Left lung (tissue), 10 donors: ENCODE measurements around the gene FAT4. TPM values are rescaled to one million over a fixed set of nuclear protein-coding genes. Genes with fewer than 3 reads are reported as not detected.

ENCODE experiments used
- ATAC-seq: fragments of 200-7000 bp; cut with Tn5 transposase; one replicate; pipeline ENCODE4 v1.9.1; 2020; ENCODE audit warnings: moderate library complexity
- DNase-seq, 4 donors: peaks; one replicate each; pipeline ENCODE4 v3.0.0-alpha.2; 2013 to 2020
- H3K27ac ChIP-seq, 2 donors: fragments of 200-600 bp; sonication (generic) in 1 of 2; one replicate each; pipeline versions ENCODE4 v1.5.0 to v1.8.0; 2020 to 2021
- H3K27me3 ChIP-seq, 2 donors: fragments of 200-600 bp; sonication (generic) in 1 of 2; one replicate each; pipeline versions ENCODE4 v1.5.0 to v1.8.0; 2020 to 2021
- H3K36me3 ChIP-seq, 2 donors: fragments of 200-600 bp; sonication (generic) in 1 of 2; one replicate each; pipeline versions ENCODE4 v1.5.0 to v1.8.0; 2020 to 2021
- H3K4me1 ChIP-seq, 2 donors: fragments of 200-600 bp; one replicate each; pipeline ENCODE4 v1.8.0; 2021
- H3K4me3 ChIP-seq, 2 donors: fragments of 200-600 bp; sonication (generic) in 1 of 2; one replicate each; pipeline versions ENCODE4 v1.5.0 to v1.8.0; 2020 to 2021; ENCODE audit warnings: mild to moderate bottlenecking in 1 of 2
- H3K9me3 ChIP-seq, 2 donors: fragments of 200-600 bp; sonication (generic) in 1 of 2; one replicate each; pipeline versions ENCODE4 v1.5.0 to v1.8.0; 2020 to 2021
- intact Hi-C, 2 donors: fragments of 100-400 bp; cut with DNase I; formaldehyde crosslinking; loops; one replicate each; pipeline versions ENCODE4 v1.11.2 to v1.14.2; 2022
- polyA plus RNA-seq, 6 donors: library from polyadenylated mRNA; unstranded; fragments of 120-200 nt; gene quantifications; one replicate each; pipeline ENCODE4 v1.2.1, GENCODE V29; 2013; ENCODE audit not compliant: insufficient read length in 6 of 6
- total RNA-seq, 2 donors: library from RNA; stranded (reverse); fragmentation: NEBNext Ultra II Directional; extraction: Animal tissue kit (Norgen Biotek cat#: 25700); gene quantifications; one replicate each; pipeline ENCODE4 v1.2.1, GENCODE V29; 2021
- TF ChIP-seq, protein P1 (sequence below), 2 donors: fragments of 200-600 bp; sonication (generic) in 1 of 2; IDR thresholded peaks; one replicate each; pipeline versions ENCODE4 v1.5.0 to v1.8.0; 2021; ENCODE audit warnings: antibody characterized with exemption in 2 of 2
- donor health status: DM: no; HTN: yes; CAD: no.
- donor health status: DM: no; HTN: no; CAD: no.

The FAT4 gene
- total and polyA plus RNA-seq, 8 donors = 19.5 to 78.5 (median 63.4) TPM

DNA sequence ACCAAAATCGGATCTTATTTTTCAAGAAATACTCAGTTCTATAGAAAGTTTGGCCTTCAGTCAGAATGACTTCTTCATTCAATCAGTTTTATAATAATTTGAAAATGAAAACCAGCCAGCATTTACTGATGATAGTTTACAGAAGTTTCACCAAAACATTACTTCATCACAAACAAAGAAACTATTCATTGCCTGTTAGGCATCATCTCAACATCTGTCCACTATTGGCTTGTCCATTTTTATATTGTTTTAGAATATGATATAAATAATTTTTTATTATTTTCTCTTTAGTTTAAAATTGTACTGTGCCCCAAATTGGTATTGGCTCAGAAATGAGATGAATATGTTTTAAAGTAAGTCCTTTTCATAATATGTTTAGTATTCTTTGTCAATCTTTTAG, 38.4 kb downstream of the FAT4 start:
- H3K36me3 ChIP-seq = no peaks in the 10 kb centered on the region
- H3K4me3 ChIP-seq = no peak overlapping the region
- intact Hi-C loops = no loop called here
- ATAC-seq (no peak), DNase-seq (no peak)
- H3K4me1 ChIP-seq = no peaks in the 10 kb centered on the region
- TF ChIP-seq, protein P1, sequence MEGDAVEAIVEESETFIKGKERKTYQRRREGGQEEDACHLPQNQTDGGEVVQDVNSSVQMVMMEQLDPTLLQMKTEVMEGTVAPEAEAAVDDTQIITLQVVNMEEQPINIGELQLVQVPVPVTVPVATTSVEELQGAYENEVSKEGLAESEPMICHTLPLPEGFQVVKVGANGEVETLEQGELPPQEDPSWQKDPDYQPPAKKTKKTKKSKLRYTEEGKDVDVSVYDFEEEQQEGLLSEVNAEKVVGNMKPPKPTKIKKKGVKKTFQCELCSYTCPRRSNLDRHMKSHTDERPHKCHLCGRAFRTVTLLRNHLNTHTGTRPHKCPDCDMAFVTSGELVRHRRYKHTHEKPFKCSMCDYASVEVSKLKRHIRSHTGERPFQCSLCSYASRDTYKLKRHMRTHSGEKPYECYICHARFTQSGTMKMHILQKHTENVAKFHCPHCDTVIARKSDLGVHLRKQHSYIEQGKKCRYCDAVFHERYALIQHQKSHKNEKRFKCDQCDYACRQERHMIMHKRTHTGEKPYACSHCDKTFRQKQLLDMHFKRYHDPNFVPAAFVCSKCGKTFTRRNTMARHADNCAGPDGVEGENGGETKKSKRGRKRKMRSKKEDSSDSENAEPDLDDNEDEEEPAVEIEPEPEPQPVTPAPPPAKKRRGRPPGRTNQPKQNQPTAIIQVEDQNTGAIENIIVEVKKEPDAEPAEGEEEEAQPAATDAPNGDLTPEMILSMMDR (IDR thresholded peaks at IDR 0.05) = no peak
- no peaks in the 10 kb centered on the region for H3K27me3 ChIP-seq
- no peak overlapping the region for H3K27ac ChIP-seq
- H3K9me3 ChIP-seq = no peaks in the 10 kb centered on the region

DNA sequence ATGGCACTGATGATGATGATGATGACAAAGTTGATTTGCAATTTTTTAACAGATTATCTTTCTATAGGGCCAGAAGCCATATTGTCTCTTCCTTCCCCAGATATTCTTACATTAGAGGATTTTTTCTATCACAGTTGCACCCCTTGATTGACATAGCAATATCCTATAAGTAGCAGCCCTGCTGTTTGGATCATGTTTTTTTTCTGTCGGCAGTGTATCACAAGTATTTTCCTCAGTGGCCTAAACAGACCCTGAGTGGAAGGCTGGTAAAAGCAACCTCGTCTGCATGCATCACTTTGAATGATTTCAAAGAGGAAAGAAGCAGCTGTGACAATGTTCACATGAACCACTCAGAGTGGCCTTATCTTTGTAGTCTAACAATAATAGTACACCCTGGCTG, 41.0 kb downstream of the FAT4 start:
- Histone ChIP-seq H3K27me3 (no peaks in the 10 kb centered on the region), H3K36me3 (no peaks in the 10 kb centered on the region), H3K4me3 (no peak overlapping the region), H3K27ac (no peak overlapping the region), H3K4me1 (no peaks in the 10 kb centered on the region), H3K9me3 (no peaks in the 10 kb centered on the region)
- TF ChIP-seq, protein P1 (IDR thresholded peaks at IDR 0.05) = no peak
- ATAC-seq (no peak), DNase-seq (no peak)
- intact Hi-C loops = no loop called here

- Histone ChIP-seq H3K27ac (no peak overlapping the region), H3K9me3 (no peaks in the 10 kb centered on the region), H3K4me1 (no peaks in the 10 kb centered on the region), H3K4me3 (no peak overlapping the region), H3K36me3 (no peaks in the 10 kb centered on the region), H3K27me3 (no peaks in the 10 kb centered on the region)
- intact Hi-C loops = no loop called here
- TF ChIP-seq, protein P1 (IDR thresholded peaks at IDR 0.05) = no peak
- ATAC-seq (no peak), DNase-seq (no peak)
These were observed 42.9 kb downstream of the FAT4 start for GRCh38 chr4:125357675-125358074.

GRCh38 chr4:125358453-125358852, 43.7 kb downstream of the FAT4 start:
- intact Hi-C loops = no loop called here
- Histone ChIP-seq H3K9me3 (no peaks in the 10 kb centered on the region), H3K4me3 (no peak overlapping the region), H3K4me1 (no peaks in the 10 kb centered on the region), H3K27ac (no peak overlapping the region), H3K27me3 (no peaks in the 10 kb centered on the region), H3K36me3 (no peaks in the 10 kb centered on the region)
- TF ChIP-seq, protein P1 (IDR thresholded peaks at IDR 0.05) = no peak
- ATAC-seq (no peak), DNase-seq (peak in 1 of 4 donors; percentile 8)

GRCh38 chr4:125359363-125359762, 44.6 kb downstream of the FAT4 start:
- Histone ChIP-seq H3K9me3 (no peaks in the 10 kb centered on the region), H3K27me3 (no peaks in the 10 kb centered on the region), H3K36me3 (no peaks in the 10 kb centered on the region), H3K27ac (no peak overlapping the region), H3K4me3 (no peak overlapping the region), H3K4me1 (no peaks in the 10 kb centered on the region)
- TF ChIP-seq, protein P1 (IDR thresholded peaks at IDR 0.05) = no peak
- DNase-seq = no peak
- intact Hi-C loops = no loop called here
- no peak for ATAC-seq
